GM12864 (cell line): ENCODE measurements around the gene CHST9.
"Not testable (repeated sequence)": the region's sequence is repeated elsewhere in the genome, so short reads cannot be mapped to it uniquely, and the experiment has no call there.

Experiments
- DNase-seq: peaks from one replicate; pipeline ENCODE4 v3.0.0-alpha.2; 2011; ENCODE audit warnings: low read depth
- H3K4me3 ChIP-seq: 2 replicates; pipeline ENCODE4 v1.5.1; 2011; ENCODE audit warnings: mild to moderate bottlenecking, low read depth, low read length, control low read depth
- CTCF ChIP-seq: IDR thresholded peaks from 2 replicates; pipeline ENCODE4 v1.5.1; 2011; ENCODE audit warnings: low read depth, mild to moderate bottlenecking, moderate library complexity, low read length, control low read depth, inconsistent platforms; ENCODE audit errors: missing control alignments

Gene CHST9

GRCh38 chr18:27185025-27185763, at the start of gene CHST9:
CHST9 (minus strand) TSS chr18:27185308; CDS start chr18:27142809, 42,499 bp downstream.
- DNase-seq = no peak
- TF ChIP-seq CTCF = no peak
- H3K4me3 ChIP-seq = no peak within 1 kb of the TSS

GRCh38 chr18:27232355-27232754, 47.2 kb upstream of the CHST9 start:
- H3K4me3 ChIP-seq, DNase-seq: not testable (repeated sequence)

GRCh38 chr18:27231671-27232070, 46.6 kb upstream of the CHST9 start:
- not testable (repeated sequence) for H3K4me3 ChIP-seq, DNase-seq

GRCh38 chr18:27231221-27231620, 46.1 kb upstream of the CHST9 start:
- not testable (repeated sequence) for H3K4me3 ChIP-seq, DNase-seq

- no peak for TF ChIP-seq CTCF
- DNase-seq = no peak
- H3K4me3 ChIP-seq = no peak overlapping the region
Observed at GRCh38 chr18:27227721-27228120, 42.6 kb upstream of the CHST9 start.

- TF ChIP-seq CTCF = no peak
- no peak overlapping the region for H3K4me3 ChIP-seq
- DNase-seq = no peak
Observed at GRCh38 chr18:27226556-27227075, 41.5 kb upstream of the CHST9 start.

GRCh38 chr18:27225947-27226481, 40.9 kb upstream of the CHST9 start:
- no peak for TF ChIP-seq CTCF
- no peak for DNase-seq
- H3K4me3 ChIP-seq = no peak overlapping the region

GRCh38 chr18:27223526-27224291, 38.6 kb upstream of the CHST9 start:
- no peak overlapping the region for H3K4me3 ChIP-seq
- DNase-seq = no peak
- TF ChIP-seq CTCF = no peak
